HG03025 (cell line): Measurements from ENCODE around the gene INO80C.

Source experiments
- ATAC-seq: cut with Tn5 transposase; IDR thresholded peaks from one replicate; pipeline ENCODE4 v1.9.1; 2021; ENCODE audit warnings: mild to moderate bottlenecking, moderate library complexity; ENCODE audit not compliant: unreplicated experiment, low FRiP score

INO80C gene, protein sequence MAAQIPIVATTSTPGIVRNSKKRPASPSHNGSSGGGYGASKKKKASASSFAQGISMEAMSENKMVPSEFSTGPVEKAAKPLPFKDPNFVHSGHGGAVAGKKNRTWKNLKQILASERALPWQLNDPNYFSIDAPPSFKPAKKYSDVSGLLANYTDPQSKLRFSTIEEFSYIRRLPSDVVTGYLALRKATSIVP

DNA sequence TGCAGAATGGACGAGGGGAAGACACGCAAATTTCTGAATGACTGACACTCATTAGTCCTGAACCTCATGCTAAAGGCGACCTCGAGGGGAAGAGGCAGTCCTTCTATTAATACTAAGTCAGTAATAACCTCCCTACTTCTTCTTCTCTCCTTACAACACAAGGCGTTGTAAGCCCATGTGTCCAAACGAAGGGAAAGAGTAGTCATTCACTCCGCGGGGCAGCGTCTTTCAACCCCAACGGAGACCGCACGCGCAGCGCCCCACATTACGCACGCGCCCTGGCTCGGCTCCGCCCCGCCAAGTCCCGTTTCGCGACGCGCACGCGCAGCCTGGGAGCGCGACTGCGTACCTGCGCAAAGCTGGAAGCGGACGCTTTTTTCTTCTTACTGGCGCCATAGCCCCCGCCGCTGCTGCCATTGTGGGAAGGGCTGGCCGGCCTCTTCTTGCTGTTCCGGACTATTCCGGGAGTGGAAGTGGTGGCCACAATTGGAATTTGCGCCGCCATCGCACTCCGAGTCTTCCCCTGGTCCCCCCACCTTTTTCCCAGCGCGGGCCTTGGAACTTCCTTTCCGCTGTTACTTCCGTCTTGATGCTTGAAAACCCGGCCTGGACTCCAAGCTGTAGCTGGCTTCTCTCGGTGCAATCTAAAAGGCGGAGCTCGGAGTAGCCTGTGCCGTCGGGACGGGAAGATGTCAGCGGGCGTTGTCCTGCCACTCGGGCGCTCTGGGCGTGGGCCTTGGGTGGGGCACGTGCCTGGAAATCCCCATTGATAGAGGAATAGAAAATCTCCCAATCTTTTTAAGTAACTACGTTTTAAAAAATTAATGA is at the start of gene INO80C:
INO80C (minus strand) TSS at position 591 of the 828 bp plus-strand sequence; CDS start at position 505, 86 bp downstream.
- ATAC-seq: peak; percentile 91

DNA sequence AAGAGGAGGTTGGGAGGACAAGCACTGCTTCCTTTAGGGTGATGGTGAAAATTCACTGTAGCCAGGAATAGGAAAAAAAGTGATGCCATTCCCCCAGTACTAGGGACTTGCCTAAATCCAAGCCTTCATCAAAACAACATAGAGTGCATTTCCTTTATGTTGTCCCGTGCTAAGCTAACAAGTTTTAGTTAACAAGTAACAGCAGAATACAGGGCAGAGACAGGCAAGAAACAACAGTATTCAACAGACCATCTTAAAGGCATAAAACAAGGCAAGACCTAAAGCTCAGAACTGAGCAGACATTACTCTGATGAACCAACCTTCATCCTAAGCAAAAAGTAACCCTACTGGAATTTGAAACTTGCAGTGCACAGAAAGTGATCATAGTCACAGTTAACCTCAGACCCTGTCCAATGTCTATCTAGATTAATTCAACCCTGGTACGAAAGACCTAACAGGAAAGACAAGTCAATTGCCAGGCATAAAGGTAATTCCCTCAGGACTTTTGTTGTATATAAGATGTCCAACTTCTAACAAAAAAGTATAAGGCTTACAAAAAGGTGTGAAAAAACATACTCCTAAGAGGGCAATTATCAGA is 49.3 kb upstream of the INO80C start:
- no peak for ATAC-seq

DNA sequence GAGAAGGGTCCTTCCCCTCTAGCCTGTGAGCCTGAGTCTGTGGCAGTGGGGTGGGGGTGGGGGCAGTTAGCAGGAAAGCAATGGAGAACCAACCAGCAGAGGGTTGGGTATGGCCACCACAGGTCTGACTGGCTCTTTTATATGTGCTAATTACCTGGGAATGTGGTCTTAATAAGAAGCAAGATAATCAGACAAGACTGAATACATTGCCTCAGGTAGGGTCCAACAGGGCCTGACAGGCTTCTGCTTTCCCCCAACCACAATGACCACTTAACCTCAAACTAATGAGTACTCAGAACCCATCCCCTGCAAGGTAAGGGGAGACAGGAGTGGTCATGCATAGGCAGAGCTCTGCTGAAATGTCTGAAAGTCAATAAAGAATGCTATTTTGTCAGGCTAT is 44.6 kb upstream of the INO80C start:
- ATAC-seq: no peak

DNA sequence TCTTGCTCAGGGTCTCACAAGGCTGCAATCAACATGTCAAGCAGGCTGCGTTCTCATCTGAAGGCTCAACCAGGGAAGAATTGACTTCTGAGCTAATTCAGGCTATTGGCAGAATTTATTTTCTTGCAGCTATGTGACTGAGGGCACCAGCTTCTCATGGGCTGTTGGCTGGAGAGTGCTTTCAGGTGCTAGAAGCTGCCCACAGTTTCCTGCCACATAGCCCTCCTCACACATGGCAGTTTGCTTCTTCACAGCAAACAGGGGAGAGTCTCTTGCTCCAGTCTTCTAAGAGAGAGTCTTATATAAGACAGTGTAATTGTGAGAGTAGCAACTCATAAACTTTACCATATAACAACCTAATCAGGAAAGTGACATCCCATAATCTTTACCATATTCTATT is 37.5 kb upstream of the INO80C start:
- ATAC-seq: no peak

DNA sequence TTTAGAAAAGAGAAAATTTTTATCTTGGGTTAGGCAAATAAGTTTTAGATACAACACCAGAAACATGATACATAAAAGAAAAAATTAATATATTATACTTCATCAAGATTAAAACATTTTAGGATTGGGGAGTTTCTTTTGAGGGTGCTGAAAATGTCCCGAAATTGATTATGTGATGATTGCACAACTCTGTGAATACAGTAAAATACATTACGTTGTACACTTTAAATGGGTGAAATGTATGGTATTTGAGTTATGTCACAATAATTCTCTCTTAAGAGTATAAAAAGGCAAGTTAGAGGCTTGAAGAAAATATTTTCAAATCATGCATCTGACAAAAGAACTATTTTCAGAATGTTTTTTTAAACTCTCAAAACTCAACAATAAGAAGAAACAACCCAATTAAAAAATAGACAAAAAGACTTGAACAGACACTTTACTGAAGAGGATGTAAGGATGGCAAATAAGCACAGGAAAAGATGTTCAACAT is 36.2 kb upstream of the INO80C start:
- ATAC-seq: no peak

DNA sequence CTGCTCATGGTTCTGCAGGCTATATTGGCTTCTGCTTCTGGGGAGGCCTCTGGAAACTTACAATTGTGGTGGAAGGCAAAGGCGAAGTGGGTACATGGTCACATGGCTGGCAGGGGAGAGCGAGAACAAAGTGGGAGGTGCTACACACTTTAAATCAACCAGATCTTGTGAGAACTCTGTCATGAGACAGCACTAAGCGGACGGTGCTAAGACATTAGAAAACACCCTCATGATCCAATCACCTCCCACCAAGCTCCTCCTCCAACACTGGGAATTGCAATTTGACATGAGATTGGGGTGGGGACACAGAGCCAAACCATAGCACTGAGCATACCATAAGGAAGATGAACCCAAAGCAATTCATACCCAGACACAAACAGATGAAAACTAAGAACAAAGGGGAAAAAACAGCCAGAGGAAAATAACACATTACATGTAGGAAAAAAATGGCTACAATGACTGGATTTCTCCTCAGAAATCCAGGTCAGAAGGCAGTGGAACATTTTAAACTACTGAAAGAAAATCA is 31.1 kb upstream of the INO80C start:
- ATAC-seq: no peak

DNA sequence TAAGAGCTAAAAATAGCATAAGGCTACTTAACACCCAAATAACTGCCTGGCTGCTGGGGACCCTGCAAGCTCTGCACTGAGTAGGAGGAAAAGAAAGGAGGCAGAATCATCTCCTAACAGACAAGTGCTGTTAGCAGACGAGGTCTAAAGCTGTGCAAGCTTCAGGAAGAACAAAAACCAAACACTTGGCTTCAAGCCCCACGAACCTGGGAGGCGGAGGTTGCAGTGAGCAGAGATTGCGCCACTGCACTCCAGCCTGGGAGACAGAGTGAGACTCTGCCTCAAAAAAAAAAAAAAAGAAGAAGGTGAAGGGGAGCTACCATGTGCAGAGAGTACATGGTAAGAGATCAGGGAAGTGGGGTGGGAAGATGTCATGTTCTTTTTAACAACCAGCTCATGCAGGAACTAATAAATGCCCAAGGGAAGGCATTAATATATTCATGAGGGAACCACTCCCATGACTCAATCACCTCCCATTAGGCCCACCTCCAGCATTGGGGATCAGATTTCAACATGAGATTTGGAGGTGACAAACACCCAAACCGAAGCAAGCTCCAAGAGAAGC is 28.8 kb upstream of the INO80C start:
- ATAC-seq: no peak

DNA sequence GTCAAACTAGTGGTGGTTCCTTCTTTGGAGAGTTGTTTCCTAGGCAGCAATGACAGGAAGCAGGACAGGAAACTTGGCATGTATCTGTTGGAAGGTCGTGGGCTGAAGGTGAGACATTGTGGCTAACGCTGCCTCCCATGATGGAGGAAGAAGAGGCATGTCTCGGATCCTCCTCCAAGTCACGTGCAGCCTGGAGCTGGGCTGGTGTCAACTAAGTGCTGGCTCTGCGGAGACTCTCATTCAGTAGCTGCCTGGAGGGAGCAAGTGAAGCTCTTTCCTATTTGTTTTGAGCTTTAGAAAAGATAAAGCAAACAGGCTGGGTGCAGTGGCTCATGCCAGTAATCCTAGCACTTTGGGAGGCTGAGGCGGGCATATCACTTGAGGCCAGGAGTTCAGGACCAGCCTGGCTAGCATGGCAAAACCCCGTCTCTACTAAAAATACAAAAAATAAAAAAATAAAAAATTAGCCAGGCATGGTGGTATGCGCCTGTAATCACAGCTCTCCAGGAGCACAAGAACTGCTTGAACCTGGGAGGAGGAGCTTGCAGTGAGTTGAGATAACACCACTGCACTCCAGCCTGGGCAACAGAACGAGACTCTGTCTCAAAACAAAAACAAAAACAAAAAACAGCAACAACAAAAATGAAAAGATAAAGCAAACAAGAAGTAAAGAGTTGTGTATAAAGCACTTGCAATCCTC is 28.2 kb upstream of the INO80C start:
- ATAC-seq: no peak

DNA sequence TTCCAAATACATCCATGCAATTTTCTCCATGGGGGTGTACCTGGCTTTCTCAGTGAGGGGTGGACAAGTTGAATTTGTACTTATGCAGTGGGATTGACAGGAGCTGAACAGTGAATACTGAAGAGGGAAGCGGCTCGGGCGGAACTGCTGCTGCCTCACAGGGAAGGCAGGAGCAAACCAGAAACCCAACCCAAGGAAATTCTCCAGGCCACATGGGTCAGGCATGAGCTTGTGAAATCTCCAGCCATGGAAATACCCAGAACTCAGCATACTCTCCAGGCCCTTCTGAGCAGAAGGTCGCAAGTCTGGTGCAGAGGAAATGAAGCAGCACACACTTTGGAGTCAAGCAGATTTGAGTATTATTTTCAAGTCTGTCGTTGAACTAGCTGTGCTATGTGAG is 26.5 kb upstream of the INO80C start:
- ATAC-seq: no peak

DNA sequence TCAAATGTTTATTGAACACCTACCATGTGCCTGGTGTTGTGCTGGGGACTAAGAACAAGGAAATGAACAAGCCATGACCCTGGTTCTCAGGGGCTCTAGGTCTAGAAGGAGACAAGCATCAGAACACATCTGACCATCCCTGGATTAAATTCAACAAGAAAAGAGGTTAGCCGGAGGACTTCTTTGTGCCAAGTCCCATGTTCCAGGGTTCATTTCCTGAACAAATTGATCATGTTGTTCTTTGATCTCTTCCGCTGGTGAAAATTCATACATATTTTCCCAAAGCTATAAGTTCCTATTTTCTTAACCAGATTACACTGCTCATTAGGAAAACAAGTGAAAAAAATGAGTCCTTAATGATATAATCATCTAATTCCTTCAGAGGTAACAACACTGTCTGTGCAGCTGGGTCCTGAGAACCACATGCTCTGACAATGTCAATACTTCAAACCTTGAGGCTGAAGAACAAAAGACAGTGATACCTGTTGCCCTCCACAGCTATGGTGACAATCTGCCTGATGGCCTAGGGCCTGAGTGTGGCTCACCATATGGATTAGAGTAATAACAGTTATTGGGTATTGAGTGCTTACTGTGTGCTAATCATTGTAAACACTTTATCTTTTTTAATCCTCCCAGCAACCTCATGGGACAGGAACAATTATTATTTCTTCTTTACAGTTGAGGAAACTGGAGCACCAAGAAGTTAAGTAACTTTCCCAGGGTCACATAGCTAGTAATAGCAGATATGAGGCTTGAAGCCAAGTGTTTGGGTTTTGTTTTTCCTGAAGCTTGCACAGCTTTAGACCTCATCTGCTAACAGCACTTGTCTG is 24.6 kb upstream of the INO80C start:
- ATAC-seq: no peak

DNA sequence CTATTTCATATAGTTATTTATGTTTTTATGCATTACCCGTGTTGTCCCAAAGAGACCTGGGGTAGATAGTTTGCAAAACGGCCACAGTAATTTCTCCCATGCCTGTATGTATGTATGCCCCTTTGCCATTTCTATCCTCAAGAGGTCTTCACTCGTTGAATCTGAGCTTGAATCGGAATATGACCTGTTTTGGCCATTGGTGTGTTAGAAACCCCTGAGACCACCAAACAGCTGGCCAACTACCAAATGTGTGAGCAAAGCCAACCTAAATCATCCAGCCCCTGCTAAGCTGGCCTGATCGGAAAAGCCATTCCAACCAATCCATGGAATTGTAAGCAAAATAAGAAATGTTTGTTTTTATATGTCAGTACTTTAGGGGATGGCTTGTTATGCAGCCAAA is 23.4 kb upstream of the INO80C start:
- ATAC-seq: no peak

DNA sequence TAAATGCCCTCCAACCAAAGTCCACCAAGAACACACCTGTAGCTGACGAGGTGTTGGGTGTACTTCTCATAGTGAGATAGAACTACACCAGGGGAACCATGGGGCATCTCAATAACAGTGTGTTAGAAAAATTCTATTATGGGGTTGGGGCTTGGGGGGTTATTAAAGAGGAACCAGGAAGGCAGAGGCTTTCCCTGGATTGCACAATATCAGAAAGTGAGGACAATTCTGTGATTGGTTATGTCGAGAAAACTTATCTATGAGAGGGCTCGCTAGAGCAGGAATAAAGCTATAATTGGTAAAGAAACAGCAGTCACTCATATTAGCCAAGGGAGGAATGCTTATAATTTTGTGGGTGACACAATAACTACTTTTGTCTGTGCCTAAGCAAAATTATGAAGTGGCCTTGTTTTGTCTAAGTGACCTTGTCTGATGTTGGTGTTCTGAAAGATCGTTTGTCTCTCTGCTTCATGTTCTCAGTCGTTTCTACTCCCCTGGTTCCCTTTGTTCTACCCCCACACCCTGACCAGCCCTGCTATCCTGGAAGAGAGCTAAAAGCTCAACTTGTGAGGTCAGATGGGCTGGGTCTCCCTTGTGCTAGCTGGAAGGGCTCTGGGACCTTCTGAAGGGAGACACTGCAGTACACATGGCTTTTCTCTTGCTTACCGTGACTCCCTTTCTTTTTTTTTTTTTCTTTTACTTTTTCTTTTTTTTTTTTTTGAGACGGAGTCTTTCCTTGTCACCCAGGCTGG is 21.6 kb upstream of the INO80C start:
- ATAC-seq: no peak

DNA sequence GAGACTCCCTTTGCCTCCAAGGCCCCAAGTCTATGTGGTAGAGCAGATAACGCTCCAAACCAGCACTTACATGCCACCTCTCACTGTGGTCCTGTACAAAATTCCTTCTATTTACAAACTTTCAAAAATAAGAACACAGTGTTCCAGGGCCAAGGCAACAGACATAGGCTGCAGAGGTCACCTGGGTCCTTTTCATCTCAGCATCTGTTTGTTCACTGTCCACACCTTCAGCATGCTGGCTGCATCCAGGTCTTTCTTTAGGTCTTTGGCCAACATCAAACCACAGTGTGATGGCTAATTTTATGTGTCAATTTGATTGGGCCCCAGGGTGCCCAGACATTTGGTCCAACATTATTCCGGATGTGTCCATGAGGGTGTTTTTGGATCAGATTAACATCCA is 20.0 kb upstream of the INO80C start:
- ATAC-seq: no peak

DNA sequence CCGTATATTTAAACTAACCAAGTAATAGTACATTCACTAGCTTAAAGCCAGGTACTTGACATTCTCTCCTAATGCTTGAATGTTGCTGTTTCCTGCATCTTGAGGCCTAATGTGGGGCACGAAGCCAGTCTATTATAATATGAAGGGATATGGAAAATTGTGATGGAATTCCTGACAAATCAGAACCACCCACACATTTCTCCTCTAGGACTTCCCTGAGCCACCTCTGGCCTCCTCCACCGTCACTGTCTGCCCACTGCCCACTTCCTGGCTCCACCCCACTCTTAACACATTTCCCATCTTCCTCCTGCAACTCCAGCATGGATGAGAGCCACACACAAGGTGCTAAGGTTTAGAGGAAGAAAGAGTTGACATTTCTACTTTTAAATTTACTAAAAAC is 19.0 kb upstream of the INO80C start:
- no peak for ATAC-seq

DNA sequence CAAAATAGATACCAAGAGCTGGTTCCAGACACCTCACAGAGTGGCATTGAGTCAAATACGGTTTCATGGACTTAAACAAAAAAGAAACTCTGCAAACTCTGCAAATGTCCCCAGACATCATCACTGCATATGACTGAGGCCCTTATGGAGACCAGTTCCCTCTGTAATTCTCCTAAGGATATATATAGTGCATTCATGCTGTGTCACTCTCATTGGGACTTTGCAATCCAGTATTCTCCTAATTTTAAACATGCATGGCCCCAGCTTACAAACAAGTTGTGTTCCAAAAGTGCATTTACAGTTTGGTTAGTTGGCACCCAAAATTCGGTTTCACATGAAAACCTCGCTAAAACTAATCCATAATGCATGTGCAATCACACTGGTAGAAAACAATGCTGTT is 18.6 kb upstream of the INO80C start:
- ATAC-seq: no peak

DNA sequence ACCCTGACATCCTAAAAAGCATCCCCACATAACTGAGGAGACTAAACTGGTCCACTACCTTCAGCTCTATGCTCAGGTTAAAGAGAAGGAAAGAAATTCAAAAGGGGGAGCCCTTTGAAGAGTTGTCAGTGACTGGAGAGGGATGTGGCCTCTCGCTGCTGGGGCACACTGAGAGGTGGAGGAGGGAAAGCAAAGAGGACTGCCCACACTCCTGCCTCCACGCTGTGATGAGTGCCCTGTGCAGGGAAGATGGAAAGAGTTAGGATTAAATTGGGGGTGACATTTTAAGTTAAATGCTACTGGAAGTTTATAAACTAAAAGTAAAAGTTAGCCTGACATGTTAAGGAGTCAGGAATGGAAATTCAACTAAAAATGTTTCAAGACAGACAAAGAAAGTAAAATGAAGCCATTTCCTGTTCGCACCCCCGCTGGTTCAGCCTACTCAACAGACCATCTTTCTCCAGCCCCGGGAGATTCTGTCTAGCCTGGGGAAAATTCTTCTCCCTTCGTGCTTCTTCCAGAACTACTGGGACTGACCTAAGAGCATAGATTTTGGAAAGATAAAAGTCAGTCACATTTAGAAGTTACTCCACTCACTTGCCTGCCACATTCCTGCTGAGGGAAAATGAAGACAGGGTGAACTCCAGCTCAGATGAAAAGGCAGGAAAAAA is 17.8 kb upstream of the INO80C start:
- no peak for ATAC-seq

DNA sequence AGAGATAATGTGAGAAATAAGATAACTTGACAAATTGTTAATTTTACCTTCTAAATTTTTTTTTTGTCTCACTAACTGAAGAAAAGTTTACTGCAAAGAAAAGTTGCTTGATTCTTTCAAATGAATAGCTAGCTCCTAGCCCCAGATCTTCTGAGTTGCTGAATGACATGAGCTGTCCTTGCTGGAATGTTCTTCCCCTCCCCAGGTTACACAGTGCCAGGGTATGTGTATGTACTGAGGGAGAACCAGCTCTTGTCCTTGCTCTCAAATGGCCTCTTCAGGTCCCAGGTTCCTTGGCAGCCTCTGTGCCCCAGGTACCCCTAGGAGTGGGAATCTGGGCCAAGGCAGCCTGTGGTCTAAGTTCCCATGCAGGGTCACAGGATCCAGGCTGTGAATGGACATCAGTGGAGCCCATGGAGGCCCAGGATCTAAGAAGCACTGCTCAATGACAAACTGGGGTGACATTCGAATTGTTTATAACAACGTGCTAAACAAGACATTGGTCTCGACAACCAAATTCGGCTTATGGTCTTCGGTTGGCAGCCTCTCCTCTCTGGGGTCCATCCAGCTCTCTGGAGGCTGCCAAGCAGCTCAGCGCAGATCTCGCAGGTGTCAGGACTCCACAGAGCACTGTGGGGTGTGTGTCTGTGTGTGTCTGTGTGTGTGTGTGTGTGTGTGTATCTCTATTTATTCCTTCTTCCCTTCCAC is 17.1 kb upstream of the INO80C start:
- no peak for ATAC-seq

DNA sequence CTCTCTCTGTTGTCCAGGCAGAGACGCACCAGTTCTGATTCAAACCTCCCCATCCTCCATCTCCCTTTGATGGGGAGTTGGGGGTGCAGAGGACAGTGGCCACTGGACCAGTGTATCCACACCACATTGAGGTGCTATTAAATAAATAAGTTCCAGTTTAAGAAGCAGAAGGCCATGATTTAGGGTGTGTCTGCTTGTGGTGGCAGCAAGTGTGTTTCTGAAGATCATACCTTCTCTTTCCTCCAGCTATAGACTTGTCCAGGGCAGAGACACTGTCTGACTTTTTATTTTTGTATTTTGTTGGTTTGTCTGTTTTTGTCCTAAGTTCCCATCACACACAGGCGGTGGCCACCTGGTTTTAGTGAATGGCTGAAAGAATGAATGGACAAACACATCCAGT is 16.5 kb upstream of the INO80C start:
- ATAC-seq: no peak
